ENCODE measurements around the gene RAD51B. TPM values are rescaled to one million over a fixed set of nuclear protein-coding genes. Genes with fewer than 3 reads are reported as not detected.
"Not testable (repeated sequence)": the region's sequence is repeated elsewhere in the genome, so short reads cannot be mapped to it uniquely, and the experiment has no call there.

Gene RAD51B
- total RNA-seq, 2 experiments from 2014 or later: 43.6 to 50.7 TPM

DNA sequence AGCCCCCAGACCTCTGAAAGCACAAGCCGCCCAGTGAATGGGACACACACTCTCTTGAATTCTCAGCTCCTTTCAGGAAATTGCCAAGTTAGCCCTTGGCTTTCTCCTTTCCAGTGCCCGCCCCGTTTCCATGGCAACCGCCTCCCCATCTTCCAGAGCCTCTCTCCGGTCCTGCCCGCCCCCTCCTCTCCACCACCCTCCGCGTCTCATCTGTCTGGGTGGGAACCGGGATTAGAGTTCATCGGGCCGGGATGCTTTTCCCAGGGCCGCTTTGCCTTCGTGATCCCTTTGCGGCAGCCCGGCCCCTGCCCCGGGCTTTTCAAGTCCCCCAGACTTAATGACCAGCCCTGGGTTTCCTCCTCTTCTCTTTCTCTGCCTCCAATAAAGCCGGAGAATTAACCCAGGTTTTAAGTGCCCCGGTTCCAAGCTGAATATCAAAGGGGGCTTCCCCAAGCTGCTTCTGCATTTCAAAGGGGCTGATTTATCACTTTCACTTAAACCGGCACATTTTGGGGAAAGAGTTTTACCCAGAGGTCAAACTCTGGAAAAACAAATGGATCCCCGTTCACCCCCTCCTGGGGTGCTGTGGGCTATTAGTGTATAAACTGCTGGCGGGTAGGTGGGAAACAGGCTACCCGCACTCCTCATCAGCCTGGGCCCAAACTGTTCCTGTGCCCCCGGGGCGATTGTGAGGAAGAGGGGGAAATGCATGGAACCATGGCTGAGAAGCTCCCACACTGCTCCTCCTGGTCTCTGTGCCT, 871.6 kb downstream of the RAD51B start:
- no peak overlapping the region for H3K27ac Mint-ChIP-seq
- ATAC-seq (ENCODE audit: low read depth) (no peak), DNase-seq (no peak)
- peaks cover 2% of the 10 kb centered on the region for H3K27me3 Mint-ChIP-seq
- H3K4me3 Mint-ChIP-seq: no peak overlapping the region
- H3K9me3 Mint-ChIP-seq: no peaks in the 10 kb centered on the region
- H3K4me1 Mint-ChIP-seq: peaks cover 12% of the 10 kb centered on the region
- no peaks in the 10 kb centered on the region for H3K36me3 Mint-ChIP-seq
- POLR2A ChIA-PET: interaction anchor here (1.0 kb wide), 1 partner anchor 89 kb away, joined by 3 read pairs; no protein-coding TSS in a partner anchor

GRCh38 chr14:68691792-68692118, 872.2 kb downstream of the RAD51B start:
- Mint-ChIP-seq H3K36me3 (no peaks in the 10 kb centered on the region), H3K27me3 (peaks cover 2% of the 10 kb centered on the region), H3K4me3 (no peak overlapping the region), H3K27ac (no peak overlapping the region), H3K9me3 (no peaks in the 10 kb centered on the region), H3K4me1 (peaks cover 12% of the 10 kb centered on the region)
- POLR2A ChIA-PET: interaction anchor here (0.6 to 1.0 kb wide), 2 partner anchors 88 to 461 kb away, joined by 3 to 6 read pairs; partner anchors contain the start of gene DCAF5
- no peak for ATAC-seq (ENCODE audit: low read depth)
- DNase-seq: no peak

DNA sequence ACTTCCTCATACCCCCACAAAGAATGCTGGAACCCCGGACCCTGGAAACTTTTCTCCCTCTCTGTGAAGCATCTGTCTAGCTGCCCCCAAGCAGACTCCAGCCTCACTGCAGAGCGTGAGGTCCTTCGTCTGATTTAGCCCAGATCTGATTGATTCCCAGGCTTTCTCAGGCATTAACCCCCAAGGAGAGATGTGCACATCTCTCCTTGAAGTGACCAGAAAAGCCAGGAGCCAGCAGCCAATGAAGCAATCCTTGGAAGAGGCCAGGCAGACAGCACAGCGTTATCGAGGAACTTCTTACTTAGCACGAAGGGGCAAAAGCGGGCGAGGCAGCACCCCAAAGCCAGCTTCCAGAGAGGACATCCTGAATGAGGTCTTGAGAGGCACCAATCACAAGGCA, 872.6 kb downstream of the RAD51B start:
- DNase-seq (no peak), ATAC-seq (ENCODE audit: low read depth) (no peak)
- Mint-ChIP-seq H3K4me3 (no peak overlapping the region), H3K4me1 (peaks cover 12% of the 10 kb centered on the region), H3K27ac (no peak overlapping the region), H3K36me3 (no peaks in the 10 kb centered on the region), H3K27me3 (peaks cover 2% of the 10 kb centered on the region), H3K9me3 (no peaks in the 10 kb centered on the region)
- POLR2A ChIA-PET: interaction anchor here (0.6 to 1.0 kb wide), 2 partner anchors 88 to 461 kb away, joined by 3 to 6 read pairs; partner anchors contain the start of gene DCAF5

DNA sequence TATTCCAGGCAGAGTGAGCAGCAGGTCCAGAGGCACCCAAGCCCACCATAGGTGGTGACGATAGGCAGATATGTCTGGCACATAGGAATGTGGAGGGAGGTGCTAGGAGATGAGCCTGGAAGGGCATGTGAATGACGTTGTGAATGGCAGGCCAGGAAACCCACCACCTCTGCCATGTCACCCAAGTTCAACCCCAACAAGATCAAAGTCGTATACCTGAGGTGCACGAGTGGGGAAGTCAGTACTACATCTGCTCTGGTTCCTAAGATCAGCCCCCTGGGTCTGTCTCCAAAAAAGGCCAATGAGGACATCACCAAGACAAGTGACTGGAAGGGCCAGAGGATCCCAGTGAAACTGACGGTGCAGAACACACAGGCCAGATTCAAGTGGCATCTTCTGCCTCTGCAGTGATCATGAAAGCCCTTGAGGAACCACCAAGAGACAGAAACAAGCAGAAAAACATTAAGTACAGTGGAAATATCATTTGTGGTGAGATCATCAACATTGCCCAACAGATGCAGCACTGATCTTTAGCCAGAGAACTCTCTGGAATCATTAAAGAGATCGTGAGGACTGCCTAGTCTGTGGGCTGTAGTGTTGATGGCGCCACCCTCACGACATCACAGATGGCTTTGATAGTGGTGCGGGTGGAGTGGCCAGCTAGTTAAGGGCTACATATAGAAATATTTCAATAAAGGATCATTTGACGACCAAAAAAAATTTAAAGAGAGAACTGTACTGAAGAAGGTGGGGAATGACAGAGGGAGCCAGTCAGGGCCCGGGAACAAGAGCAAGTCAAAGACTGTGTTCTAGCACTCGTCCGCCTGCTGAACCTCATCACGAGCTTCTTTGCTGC, 873.6 kb downstream of the RAD51B start:
- peaks cover 5% of the 10 kb centered on the region for H3K27me3 Mint-ChIP-seq
- H3K36me3 Mint-ChIP-seq: peaks cover 3% of the 10 kb centered on the region
- POLR2A ChIA-PET: no interaction called here
- no peak overlapping the region for H3K4me3 Mint-ChIP-seq
- H3K27ac Mint-ChIP-seq: no peak overlapping the region
- DNase-seq (no peak), ATAC-seq (ENCODE audit: low read depth) (no peak)
- H3K9me3 Mint-ChIP-seq: peaks cover 3% of the 10 kb centered on the region
- peaks cover 12% of the 10 kb centered on the region for H3K4me1 Mint-ChIP-seq

DNA sequence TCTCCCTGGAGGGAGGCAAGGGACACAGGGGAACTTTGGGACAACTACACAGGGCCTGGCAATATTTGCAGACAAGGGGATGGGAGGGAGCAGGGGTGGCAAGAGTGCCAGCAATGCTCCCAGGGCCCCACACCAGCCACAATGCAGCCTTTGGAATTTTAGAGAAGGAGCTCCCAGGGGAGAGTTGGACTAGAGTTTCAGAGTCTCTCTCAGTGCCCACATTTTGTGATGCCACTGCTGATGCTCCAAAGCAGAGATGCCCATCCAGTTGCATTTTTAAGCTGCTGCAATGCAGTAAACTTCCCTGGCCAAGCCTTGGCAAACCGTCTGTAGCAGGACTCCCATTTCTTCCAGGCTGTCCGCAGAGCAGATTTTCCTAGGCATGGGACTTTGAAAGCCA, 874.3 kb downstream of the RAD51B start:
- Mint-ChIP-seq H3K4me1 (peaks cover 12% of the 10 kb centered on the region), H3K27ac (no peak overlapping the region)
- POLR2A ChIA-PET: no interaction called here

GRCh38 chr14:68694516-68695235, 875.1 kb downstream of the RAD51B start:
- Mint-ChIP-seq H3K36me3 (peaks cover 3% of the 10 kb centered on the region), H3K27me3 (peaks cover 5% of the 10 kb centered on the region), H3K9me3 (peaks cover 4% of the 10 kb centered on the region), H3K27ac (no peak overlapping the region), H3K4me1 (peaks cover 12% of the 10 kb centered on the region), H3K4me3 (no peak overlapping the region)
- DNase-seq: no peak
- POLR2A ChIA-PET: interaction anchor here (1.3 kb wide), 1 partner anchor 9 kb away, joined by 4 read pairs; no protein-coding TSS in a partner anchor
- no peak for ATAC-seq (ENCODE audit: low read depth)

More for the DNA sequence above, 874.3 kb downstream of the RAD51B start:
- H3K4me3 Mint-ChIP-seq: no peak overlapping the region
- peaks cover 3% of the 10 kb centered on the region for H3K36me3 Mint-ChIP-seq
- H3K27me3 Mint-ChIP-seq: peaks cover 5% of the 10 kb centered on the region
- ATAC-seq (ENCODE audit: low read depth): no peak
- no peak for DNase-seq
- H3K9me3 Mint-ChIP-seq: peaks cover 4% of the 10 kb centered on the region

DNA sequence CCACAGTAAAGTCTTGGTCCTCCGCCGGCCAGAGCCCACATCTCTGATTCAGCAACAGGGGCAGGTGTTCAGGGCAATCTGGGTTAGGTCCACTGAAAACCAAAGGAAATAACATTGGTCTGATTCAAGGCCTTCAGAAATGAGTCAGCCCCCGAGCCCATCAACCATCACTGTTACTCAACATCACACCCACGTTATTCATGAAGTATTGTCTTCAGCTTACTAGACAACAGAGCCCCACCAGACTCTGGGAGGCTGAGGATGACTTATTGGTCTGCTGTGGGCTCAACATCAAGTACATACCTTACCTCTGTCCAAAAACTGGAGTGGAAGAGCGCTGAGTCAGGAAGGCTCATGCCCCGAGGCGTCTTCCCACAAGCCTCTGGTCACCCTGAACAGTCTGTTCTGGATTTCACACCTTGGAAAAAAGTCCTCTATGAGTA, 875.8 kb downstream of the RAD51B start:
- POLR2A ChIA-PET: interaction anchor here (1.3 kb wide), 1 partner anchor 10 kb away, joined by 4 read pairs; no protein-coding TSS in a partner anchor

GRCh38 chr14:68695856-68696255, 876.3 kb downstream of the RAD51B start:
- Mint-ChIP-seq H3K27ac (no peak overlapping the region), H3K27me3 (peaks cover 5% of the 10 kb centered on the region), H3K4me3 (no peak overlapping the region), H3K36me3 (peaks cover 3% of the 10 kb centered on the region), H3K9me3 (peaks cover 4% of the 10 kb centered on the region), H3K4me1 (peaks cover 12% of the 10 kb centered on the region)
- POLR2A ChIA-PET: interaction anchor here (1.3 kb wide), 1 partner anchor 10 kb away, joined by 4 read pairs; no protein-coding TSS in a partner anchor
- ATAC-seq (ENCODE audit: low read depth) (no peak), DNase-seq (no peak)

More for the DNA sequence above, 875.8 kb downstream of the RAD51B start:
- Mint-ChIP-seq H3K4me3 (peak overlapping the region; percentile 20), H3K4me1 (peaks cover 12% of the 10 kb centered on the region), H3K27ac (peak overlapping the region; percentile 28), H3K9me3 (peaks cover 4% of the 10 kb centered on the region), H3K36me3 (peaks cover 3% of the 10 kb centered on the region), H3K27me3 (peaks cover 5% of the 10 kb centered on the region)
- DNase-seq: no peak
- ATAC-seq (ENCODE audit: low read depth): peak; percentile 30

- POLR2A ChIA-PET: no interaction called here
- ATAC-seq (ENCODE audit: low read depth): no peak
- Mint-ChIP-seq H3K4me1 (peaks cover 12% of the 10 kb centered on the region), H3K36me3 (peaks cover 3% of the 10 kb centered on the region), H3K4me3 (no peak overlapping the region), H3K9me3 (peaks cover 4% of the 10 kb centered on the region), H3K27ac (no peak overlapping the region), H3K27me3 (peaks cover 5% of the 10 kb centered on the region)
- DNase-seq: no peak
These were observed 876.7 kb downstream of the RAD51B start for GRCh38 chr14:68696266-68696665.

- DNase-seq (no peak), ATAC-seq (ENCODE audit: low read depth) (no peak)
- Mint-ChIP-seq H3K4me3 (no peak overlapping the region), H3K4me1 (peaks cover 12% of the 10 kb centered on the region), H3K27me3 (peaks cover 5% of the 10 kb centered on the region), H3K9me3 (peaks cover 4% of the 10 kb centered on the region), H3K27ac (no peak overlapping the region), H3K36me3 (peaks cover 3% of the 10 kb centered on the region)
- POLR2A ChIA-PET: no interaction called here
These were observed 877.3 kb downstream of the RAD51B start for GRCh38 chr14:68696721-68697495.

- ATAC-seq (ENCODE audit: low read depth); H3K4me3 Mint-ChIP-seq; DNase-seq; H3K36me3 Mint-ChIP-seq; H3K27ac Mint-ChIP-seq; POLR2A ChIA-PET; H3K9me3 Mint-ChIP-seq; H3K27me3 Mint-ChIP-seq: not testable (repeated sequence)
- H3K4me1 Mint-ChIP-seq: peaks cover 11% of the 10 kb centered on the region
These were observed 879.2 kb downstream of the RAD51B start for GRCh38 chr14:68698773-68699172.

DNA sequence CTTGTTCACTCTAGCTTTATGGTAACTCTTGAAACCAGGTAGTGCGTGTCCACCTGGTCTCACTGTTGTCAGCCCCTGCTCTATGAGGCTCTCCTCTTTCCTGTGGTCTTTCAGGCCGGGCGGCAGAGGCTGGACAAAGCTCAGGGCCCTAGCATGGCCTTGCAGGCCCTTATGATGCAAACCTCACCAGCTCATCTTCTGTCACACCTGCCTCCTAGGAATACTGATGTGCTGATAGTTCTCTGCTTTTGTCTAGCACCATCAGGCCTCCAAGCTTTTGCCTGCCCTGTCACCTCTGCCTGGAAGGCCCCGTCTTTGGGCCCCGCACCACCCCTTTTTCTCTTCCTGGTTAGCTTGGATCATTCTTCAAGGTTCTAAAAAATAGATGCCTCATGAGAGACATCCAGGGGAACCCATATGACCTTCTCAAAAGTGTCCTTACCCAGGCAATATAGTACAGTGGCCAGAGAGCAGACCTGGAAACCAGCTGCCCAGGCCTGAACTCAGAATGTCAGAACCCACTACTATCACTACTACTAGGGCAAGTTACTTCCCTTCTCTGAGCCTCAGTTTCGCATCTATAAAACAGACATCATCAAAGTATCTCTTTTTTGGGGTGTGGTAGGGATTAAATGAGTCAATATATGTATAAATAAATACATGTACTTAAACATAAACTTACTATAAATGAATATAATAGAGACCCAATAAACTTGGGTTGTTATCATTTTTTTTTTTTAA, 881.6 kb downstream of the RAD51B start:
- ATAC-seq (ENCODE audit: low read depth) (no peak), DNase-seq (no peak)
- Mint-ChIP-seq H3K4me1 (no peaks in the 10 kb centered on the region), H3K9me3 (peaks cover 4% of the 10 kb centered on the region), H3K36me3 (peaks cover 3% of the 10 kb centered on the region), H3K27ac (no peak overlapping the region), H3K4me3 (no peak overlapping the region), H3K27me3 (peaks cover 3% of the 10 kb centered on the region)
- POLR2A ChIA-PET: no interaction called here
